Measurements from ENCODE around the gene TPM4. TPM values are rescaled to one million over a fixed set of nuclear protein-coding genes. Genes with fewer than 3 reads are reported as not detected.

TPM4 gene
- total RNA-seq, 2 experiments from 2014 or later: 182 to 185 TPM

- intact Hi-C loops (cut with DNase I, micrococcal nuclease): no loop called here
- Histone ChIP-seq H3K36me3 (ENCODE audit: insufficient read depth, low read length) (no peaks in the 10 kb centered on the region), H3K27ac (ENCODE audit: low read depth in 1 of 2, low read length in 2 of 2) (no peak overlapping the region), H3K4me1 (ENCODE audit: insufficient read depth, low read length) (peaks cover 7% of the 10 kb centered on the region), H3K27me3 (ENCODE audit: control insufficient read depth in 1 of 2, insufficient read depth in 2 of 2, low read length in 2 of 2) (no peaks in the 10 kb centered on the region), H3K9me3 (ENCODE audit: control insufficient read depth in 1 of 2, insufficient read depth in 1 of 2, low read length in 2 of 2) (no peaks in the 10 kb centered on the region), H3K4me3 (ENCODE audit: low read length) (no peak overlapping the region)
- Mint-ChIP-seq H3K9me3 (no peaks in the 10 kb centered on the region), H3K4me3 (no peak overlapping the region), H3K27me3 (no peaks in the 10 kb centered on the region), H3K4me1 (ENCODE audit: low read depth) (peaks cover 11% of the 10 kb centered on the region), H3K27ac (no peak overlapping the region), H3K36me3 (ENCODE audit: low read depth) (no peaks in the 10 kb centered on the region)
- CTCF ChIA-PET: no interaction called here
- POLR2A ChIA-PET: interaction anchor here (0.7 kb wide), 1 partner anchor 319 kb away, joined by 3 read pairs; no protein-coding TSS in a partner anchor
- ATAC-seq (ENCODE audit: poor library complexity) (no peak), DNase-seq (no peak)
- TF ChIP-seq CTCF (IDR thresholded peaks at IDR 0.05): no peak
Measured at GRCh38 chr19:16052353-16052752, 23.9 kb upstream of the TPM4 start.

GRCh38 chr19:16057062-16057461, 19.2 kb upstream of the TPM4 start:
- no peak for TF ChIP-seq CTCF (IDR thresholded peaks at IDR 0.05)
- H3K27ac ChIP-seq (ENCODE audit: low read depth in 1 of 2, low read length in 2 of 2): no peak overlapping the region
- peaks cover 3% of the 10 kb centered on the region for H3K4me1 ChIP-seq (ENCODE audit: insufficient read depth, low read length)
- ChIA-PET POLR2A (interaction anchor here (0.6 to 1.2 kb wide), 3 partner anchors 22 to 267 kb away, joined by 3 read pairs; partner anchors contain the start of gene RAB8A), CTCF (interaction anchor here (1.4 kb wide), 1 partner anchor 16 kb away, joined by 5 read pairs; no protein-coding TSS in a partner anchor)
- no peaks in the 10 kb centered on the region for H3K9me3 ChIP-seq (ENCODE audit: control insufficient read depth in 1 of 2, insufficient read depth in 1 of 2, low read length in 2 of 2)
- H3K36me3 Mint-ChIP-seq (ENCODE audit: low read depth): no peaks in the 10 kb centered on the region
- no peak overlapping the region for H3K4me3 Mint-ChIP-seq
- ATAC-seq (ENCODE audit: poor library complexity): no peak
- intact Hi-C loops (cut with DNase I, micrococcal nuclease): no loop called here
- peaks cover 5% of the 10 kb centered on the region for H3K4me1 Mint-ChIP-seq (ENCODE audit: low read depth)
- H3K4me3 ChIP-seq (ENCODE audit: low read length): no peak overlapping the region
- no peaks in the 10 kb centered on the region for H3K27me3 ChIP-seq (ENCODE audit: control insufficient read depth in 1 of 2, insufficient read depth in 2 of 2, low read length in 2 of 2)
- no peak overlapping the region for H3K27ac Mint-ChIP-seq
- no peak for DNase-seq
- no peaks in the 10 kb centered on the region for H3K27me3 Mint-ChIP-seq
- no peaks in the 10 kb centered on the region for H3K9me3 Mint-ChIP-seq
- no peaks in the 10 kb centered on the region for H3K36me3 ChIP-seq (ENCODE audit: insufficient read depth, low read length)

- Histone ChIP-seq H3K9me3 (ENCODE audit: control insufficient read depth in 1 of 2, insufficient read depth in 1 of 2, low read length in 2 of 2) (no peaks in the 10 kb centered on the region), H3K27ac (ENCODE audit: low read depth in 1 of 2, low read length in 2 of 2) (no peak overlapping the region), H3K27me3 (ENCODE audit: control insufficient read depth in 1 of 2, insufficient read depth in 2 of 2, low read length in 2 of 2) (no peaks in the 10 kb centered on the region), H3K4me3 (ENCODE audit: low read length) (no peak overlapping the region), H3K36me3 (ENCODE audit: insufficient read depth, low read length) (no peaks in the 10 kb centered on the region), H3K4me1 (ENCODE audit: insufficient read depth, low read length) (peaks cover 12% of the 10 kb centered on the region)
- ATAC-seq (ENCODE audit: poor library complexity): no peak
- H3K36me3 Mint-ChIP-seq (ENCODE audit: low read depth): no peaks in the 10 kb centered on the region
- no peak for DNase-seq
- CTCF ChIA-PET: interaction anchor here (1.8 kb wide), 1 partner anchor 19 kb away, joined by 5 read pairs; no protein-coding TSS in a partner anchor
- intact Hi-C loops (cut with DNase I, micrococcal nuclease): loop anchor here in 1 of 2 experiments (5.0 kb wide), 1 partner anchor 37 kb away; no protein-coding TSS in a partner anchor
- peaks cover 12% of the 10 kb centered on the region for H3K4me1 Mint-ChIP-seq (ENCODE audit: low read depth)
- no peak overlapping the region for H3K27ac Mint-ChIP-seq
- no peak for TF ChIP-seq CTCF (IDR thresholded peaks at IDR 0.05)
- POLR2A ChIA-PET: no interaction called here
- no peaks in the 10 kb centered on the region for H3K9me3 Mint-ChIP-seq
- no peaks in the 10 kb centered on the region for H3K27me3 Mint-ChIP-seq
- no peak overlapping the region for H3K4me3 Mint-ChIP-seq
Measured at GRCh38 chr19:16060294-16060693, 16.0 kb upstream of the TPM4 start.

Measured in CD4-positive, alpha-beta T cell (primary cell).